Endodermal cell (in vitro differentiated cells): Measurements from ENCODE around the gene SSH2. TPM values are rescaled to one million over a fixed set of nuclear protein-coding genes. Genes with fewer than 3 reads are reported as not detected.
A peak's percentile ranks its signal among the peaks of the same experiment; 100 is the strongest.

Experiments used
- DNase-seq: peaks from one replicate; pipeline ENCODE4 v3.0.0-alpha.2; 2017
- H3K27ac ChIP-seq: 2 replicates; pipeline ENCODE4 v1.5.1; 2013; ENCODE audit warnings: mild to moderate bottlenecking, low read depth, low read length, moderate library complexity
- H3K27me3 ChIP-seq: 2 replicates; pipeline ENCODE4 v1.6.1; 2013; ENCODE audit warnings: mild to moderate bottlenecking, low read length, moderate library complexity; ENCODE audit not compliant: insufficient read depth, control insufficient read depth, poor library complexity, severe bottlenecking
- H3K36me3 ChIP-seq: 2 replicates; pipeline ENCODE4 v1.7.0; 2013; ENCODE audit warnings: mild to moderate bottlenecking, low read length, moderate library complexity; ENCODE audit not compliant: control insufficient read depth, insufficient read depth
- H3K4me1 ChIP-seq: one replicate; pipeline ENCODE4 v1.7.0; 2013; ENCODE audit warnings: low read length; ENCODE audit not compliant: control insufficient read depth, insufficient read depth
- H3K4me3 ChIP-seq: 2 replicates; pipeline ENCODE4 v1.5.1; 2013; ENCODE audit warnings: mild to moderate bottlenecking, low read length, moderate library complexity
- H3K9ac ChIP-seq: 2 replicates; pipeline ENCODE4 v1.6.1; 2013; ENCODE audit warnings: mild to moderate bottlenecking, low read length, moderate library complexity; ENCODE audit not compliant: poor library complexity, severe bottlenecking; ENCODE audit errors: extremely low read depth
- H3K9me3 ChIP-seq: 2 replicates; pipeline ENCODE4 v1.6.1; 2013; ENCODE audit warnings: mild to moderate bottlenecking, low read length, moderate library complexity; ENCODE audit not compliant: control insufficient read depth
- H3K27ac Mint-ChIP-seq: 2 replicates; pipeline ENCODE4 v1.8.0; 2020; ENCODE audit warnings: mixed read lengths
- H3K27me3 Mint-ChIP-seq: 2 replicates; pipeline ENCODE4 v1.8.0; 2021; ENCODE audit warnings: mild to moderate bottlenecking, mixed read lengths; ENCODE audit not compliant: insufficient read depth
- H3K36me3 Mint-ChIP-seq: 2 replicates; pipeline ENCODE4 v1.8.0; 2020; ENCODE audit warnings: low read depth, mixed read lengths
- H3K4me1 Mint-ChIP-seq: 2 replicates; pipeline ENCODE4 v1.8.0; 2020; ENCODE audit warnings: mixed read lengths
- H3K4me3 Mint-ChIP-seq: 2 replicates; pipeline ENCODE4 v1.8.0; 2020; ENCODE audit warnings: mild to moderate bottlenecking, moderate library complexity, mixed read lengths
- H3K9me3 Mint-ChIP-seq: 2 replicates; pipeline ENCODE4 v1.8.0; 2020; ENCODE audit warnings: mild to moderate bottlenecking, mixed read lengths
- CTCF ChIP-seq: fragments of 200-600 bp; sonication (generic); conservative IDR thresholded peaks from 2 replicates; pipeline ENCODE4 v1.5.0; 2021; ENCODE audit warnings: antibody characterized with exemption, mild to moderate bottlenecking
- WGBS, 2 experiments: methylation state at CpG; one replicate each; pipeline versions ENCODE4 v1.1.5 to v1.1.7; 2013; ENCODE audit warnings: missing lambda C conversion rate in 2 of 2, mixed read lengths in 1 of 2; ENCODE audit not compliant: insufficient coverage in 1 of 2, insufficient read length in 1 of 2; 5-methylcytosine and 5-hydroxymethylcytosine counted together
- total RNA-seq, 2 donors: library from RNA; stranded (reverse); fragmentation: NEBNext Ultra II Directional in 1 of 2; extraction: Animal tissue kit (Norgen Biotek cat#: 25700) in 1 of 2; gene quantifications; 2 replicates in 1 of 2; 3 replicates in 1 of 2; pipeline ENCODE4 v1.2.1, GENCODE V29; 2021

SSH2 gene
- total RNA-seq, 2 donors from 2014 or later, result 11.3 to 13.5 TPM

DNA sequence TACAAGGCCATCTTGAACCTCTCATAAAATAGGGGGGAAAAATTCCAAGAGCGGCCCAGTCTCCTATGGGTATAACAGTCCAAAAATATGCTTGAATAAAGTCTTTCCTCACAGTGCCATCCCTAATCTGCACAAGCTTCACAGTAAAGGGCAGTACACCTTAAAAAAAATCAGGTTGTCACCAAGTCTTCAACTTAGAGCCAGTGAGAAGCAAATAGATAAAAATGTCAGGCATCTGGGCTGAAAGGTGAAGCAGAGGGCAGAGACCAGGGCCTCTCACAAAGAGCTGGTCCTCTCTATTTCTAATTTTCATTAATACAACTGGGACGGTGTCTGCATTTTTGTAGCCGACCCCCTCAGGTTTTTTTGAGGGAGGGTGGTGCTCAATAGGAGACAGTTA lies 82.9 kb downstream of the SSH2 start:
- 80 to 92% methylated on average over 2 to 3 of the region's 3 CpGs for WGBS, 2 experiments
- Histone ChIP-seq H3K27me3 (no peaks in the 10 kb centered on the region), H3K9me3 (no peaks in the 10 kb centered on the region), H3K36me3 (no peaks in the 10 kb centered on the region), H3K4me3 (no peak overlapping the region), H3K27ac (no peak overlapping the region), H3K9ac (no peak overlapping the region), H3K4me1 (peaks cover 4% of the 10 kb centered on the region)
- Mint-ChIP-seq H3K27ac (no peak overlapping the region), H3K36me3 (peaks cover 6% of the 10 kb centered on the region), H3K9me3 (no peaks in the 10 kb centered on the region), H3K4me3 (no peak overlapping the region), H3K4me1 (peaks cover 18% of the 10 kb centered on the region), H3K27me3 (no peaks in the 10 kb centered on the region)
- DNase-seq, result no peak
- TF ChIP-seq CTCF, result no peak

DNA sequence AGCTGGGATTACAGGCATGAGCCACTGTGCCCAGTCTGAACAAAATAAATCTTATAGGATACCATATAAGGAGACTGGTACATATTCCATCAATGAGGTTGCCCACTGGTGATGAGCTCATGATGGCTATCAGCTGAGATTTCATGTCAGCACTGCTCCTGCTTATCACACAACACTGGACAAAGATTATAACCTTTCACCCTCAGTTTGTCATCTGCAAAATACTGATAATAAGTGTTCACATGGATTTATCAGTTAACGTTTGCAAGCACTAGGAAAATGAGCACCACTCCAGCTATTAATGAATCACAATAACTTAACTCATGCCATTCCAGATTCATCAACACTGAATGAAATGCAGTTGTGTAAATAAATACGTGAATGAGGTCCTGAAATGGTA lies 83.7 kb downstream of the SSH2 start:
- peaks cover 6% of the 10 kb centered on the region for H3K36me3 Mint-ChIP-seq
- Histone ChIP-seq H3K27ac (no peak overlapping the region), H3K9me3 (no peaks in the 10 kb centered on the region), H3K9ac (no peak overlapping the region), H3K36me3 (no peaks in the 10 kb centered on the region), H3K27me3 (no peaks in the 10 kb centered on the region), H3K4me3 (no peak overlapping the region), H3K4me1 (peaks cover 4% of the 10 kb centered on the region)
- DNase-seq, result no peak
- H3K27me3 Mint-ChIP-seq, result no peaks in the 10 kb centered on the region
- no peak for TF ChIP-seq CTCF
- H3K4me1 Mint-ChIP-seq, result peaks cover 18% of the 10 kb centered on the region
- H3K4me3 Mint-ChIP-seq, result no peak overlapping the region
- no peaks in the 10 kb centered on the region for H3K9me3 Mint-ChIP-seq
- 80 to 86% methylated on average over 1 to 2 of the region's 2 CpGs for WGBS, 2 experiments
- H3K27ac Mint-ChIP-seq, result no peak overlapping the region

DNA sequence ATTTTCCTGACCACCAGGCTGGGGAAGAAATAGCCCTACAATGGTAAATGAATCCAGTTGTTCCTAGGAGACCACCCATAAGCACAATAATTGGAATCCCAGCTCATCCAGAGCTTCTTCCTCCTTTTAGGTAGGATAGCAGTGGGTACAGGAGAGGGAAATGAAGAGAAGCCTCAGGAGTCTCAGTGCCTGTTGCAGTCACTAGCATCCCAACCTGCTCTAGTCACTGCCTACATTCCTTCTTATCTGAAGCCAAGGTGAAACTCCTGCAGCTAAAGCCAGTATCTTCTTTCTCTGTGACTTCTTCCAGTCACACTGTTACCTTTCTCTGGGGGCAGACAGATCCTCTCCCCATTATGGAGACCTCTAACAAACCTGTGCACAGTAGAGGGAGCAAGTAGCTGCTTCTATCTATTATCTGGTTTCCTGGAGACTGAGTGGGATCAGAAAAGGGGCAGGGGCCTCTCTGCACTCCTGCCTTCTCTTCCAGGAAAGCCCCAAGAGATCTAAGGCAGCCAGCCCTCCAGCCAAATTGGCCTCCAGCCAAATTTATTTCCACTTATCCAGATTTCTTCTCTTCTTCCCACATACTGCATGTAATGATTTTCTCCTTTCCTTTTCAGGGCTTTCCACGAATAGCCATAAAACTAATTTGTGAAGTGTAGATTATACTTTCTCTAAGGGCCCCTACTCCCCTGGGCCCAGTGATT lies 85.5 kb downstream of the SSH2 start:
- Histone ChIP-seq H3K27me3 (no peaks in the 10 kb centered on the region), H3K4me3 (no peak overlapping the region), H3K36me3 (no peaks in the 10 kb centered on the region), H3K9me3 (no peaks in the 10 kb centered on the region), H3K27ac (no peak overlapping the region), H3K4me1 (peaks cover 2% of the 10 kb centered on the region), H3K9ac (no peak overlapping the region)
- 83% methylated on average over 1 of the region's 1 CpG; no CpG with 5 or more reads in 1 of the 2 experiments for WGBS, 2 experiments
- Mint-ChIP-seq H3K4me1 (peaks cover 11% of the 10 kb centered on the region), H3K9me3 (no peaks in the 10 kb centered on the region), H3K27me3 (no peaks in the 10 kb centered on the region), H3K36me3 (peaks cover 6% of the 10 kb centered on the region), H3K4me3 (no peak overlapping the region), H3K27ac (peak overlapping the region; percentile 10)
- DNase-seq, result no peak
- TF ChIP-seq CTCF, result no peak
